Measurements from ENCODE around the gene PPM1D. TPM values are rescaled to one million over a fixed set of nuclear protein-coding genes. Genes with fewer than 3 reads are reported as not detected.
"Not testable (repeated sequence)": the region's sequence is repeated elsewhere in the genome, so short reads cannot be mapped to it uniquely, and the experiment has no call there.

Gene PPM1D
- total RNA-seq, 4 donors from 2014 or later = 10.1 to 17.3 (median 12.3) TPM

- no peak for ATAC-seq
- Histone ChIP-seq H3K9me3 (no peaks in the 10 kb centered on the region), H3K4me3 (peak overlapping the region; percentile 86), H3K4me1 (peaks cover 3 to 51% (median 17%) of the 10 kb centered on the region in 3 donors), H3K27me3 (no peaks in the 10 kb centered on the region), H3K36me3 (no peaks in the 10 kb centered on the region), H3K27ac (peak overlapping the region; percentile 93 to 98 (median 97))
- TF ChIP-seq POLR2A (IDR thresholded peaks at IDR 0.05) (peak in 1 of 2 donors; percentile 32), POLR2AphosphoS5 (IDR thresholded peaks at IDR 0.05) (peak; percentile 58), EP300 (IDR thresholded peaks at IDR 0.05) (no peak)
- TF ChIP-seq, protein P1, sequence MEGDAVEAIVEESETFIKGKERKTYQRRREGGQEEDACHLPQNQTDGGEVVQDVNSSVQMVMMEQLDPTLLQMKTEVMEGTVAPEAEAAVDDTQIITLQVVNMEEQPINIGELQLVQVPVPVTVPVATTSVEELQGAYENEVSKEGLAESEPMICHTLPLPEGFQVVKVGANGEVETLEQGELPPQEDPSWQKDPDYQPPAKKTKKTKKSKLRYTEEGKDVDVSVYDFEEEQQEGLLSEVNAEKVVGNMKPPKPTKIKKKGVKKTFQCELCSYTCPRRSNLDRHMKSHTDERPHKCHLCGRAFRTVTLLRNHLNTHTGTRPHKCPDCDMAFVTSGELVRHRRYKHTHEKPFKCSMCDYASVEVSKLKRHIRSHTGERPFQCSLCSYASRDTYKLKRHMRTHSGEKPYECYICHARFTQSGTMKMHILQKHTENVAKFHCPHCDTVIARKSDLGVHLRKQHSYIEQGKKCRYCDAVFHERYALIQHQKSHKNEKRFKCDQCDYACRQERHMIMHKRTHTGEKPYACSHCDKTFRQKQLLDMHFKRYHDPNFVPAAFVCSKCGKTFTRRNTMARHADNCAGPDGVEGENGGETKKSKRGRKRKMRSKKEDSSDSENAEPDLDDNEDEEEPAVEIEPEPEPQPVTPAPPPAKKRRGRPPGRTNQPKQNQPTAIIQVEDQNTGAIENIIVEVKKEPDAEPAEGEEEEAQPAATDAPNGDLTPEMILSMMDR (IDR thresholded peaks at IDR 0.05) = peak; percentile 73 to 79 (median 76)
- WGBS, 2 donors (ENCODE audit: low coverage in 1 of 2) = 0 to 2% methylated on average over 6 to 14 of the region's 69 CpGs
Observed at GRCh38 chr17:60600490-60601446, 775 bp downstream of the PPM1D start.

GRCh38 chr17:60601447-60602384, 1.7 kb downstream of the PPM1D start:
- Histone ChIP-seq H3K36me3 (no peaks in the 10 kb centered on the region), H3K9me3 (no peaks in the 10 kb centered on the region), H3K27ac (peak overlapping the region; percentile 93 to 98 (median 97)), H3K27me3 (no peaks in the 10 kb centered on the region), H3K4me3 (peak overlapping the region; percentile 86), H3K4me1 (peaks cover 3 to 61% (median 17%) of the 10 kb centered on the region in 3 donors)
- WGBS, 2 donors (ENCODE audit: low coverage in 1 of 2) = 1 to 2% methylated on average over 14 of the region's 14 CpGs
- TF ChIP-seq POLR2A (IDR thresholded peaks at IDR 0.05) (no peak), POLR2AphosphoS5 (IDR thresholded peaks at IDR 0.05) (peak; percentile 26), EP300 (IDR thresholded peaks at IDR 0.05) (no peak)
- TF ChIP-seq, protein P1 (IDR thresholded peaks at IDR 0.05) = peak in 1 of 4 experiments; percentile 22
- ATAC-seq = no peak

GRCh38 chr17:60602385-60602742, 2.4 kb downstream of the PPM1D start:
- no peak for ATAC-seq
- Histone ChIP-seq H3K9me3 (no peaks in the 10 kb centered on the region), H3K36me3 (no peaks in the 10 kb centered on the region), H3K27me3 (no peaks in the 10 kb centered on the region), H3K4me1 (peaks cover 3 to 67% (median 17%) of the 10 kb centered on the region in 3 donors), H3K4me3 (peak overlapping the region; percentile 86), H3K27ac (peak overlapping the region; percentile 93 to 98 (median 97))
- TF ChIP-seq POLR2AphosphoS5 (IDR thresholded peaks at IDR 0.05) (no peak), EP300 (IDR thresholded peaks at IDR 0.05) (no peak), POLR2A (IDR thresholded peaks at IDR 0.05) (no peak)
- TF ChIP-seq, protein P1 (IDR thresholded peaks at IDR 0.05) = no peak
- WGBS, 2 donors (ENCODE audit: low coverage in 1 of 2) = 2 to 10% methylated on average over 8 to 12 of the region's 12 CpGs

DNA sequence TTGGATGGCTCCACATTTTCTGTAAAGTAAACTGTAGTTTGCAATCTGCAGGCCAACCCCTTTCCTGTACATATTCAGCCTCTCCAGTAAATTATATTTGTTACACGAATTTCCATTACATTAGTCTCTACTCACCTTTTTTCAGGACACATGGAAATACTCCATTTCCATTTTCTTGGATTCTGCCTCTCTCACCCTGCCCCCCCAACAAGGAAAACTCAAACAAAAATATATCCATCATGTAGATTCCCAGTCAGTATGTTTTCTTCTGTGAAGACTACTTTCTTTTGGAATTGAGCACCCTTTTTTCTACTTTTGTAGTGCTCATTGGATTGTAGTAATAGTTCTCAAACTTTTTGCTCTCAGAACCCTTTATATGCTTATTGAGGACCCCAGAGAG, 2.9 kb downstream of the PPM1D start:
- 0 to 4% methylated on average over 1 of the region's 1 CpG for WGBS, 2 donors (ENCODE audit: low coverage in 1 of 2)
- Histone ChIP-seq H3K27ac (peak overlapping the region in 2 of 4 donors; percentile 96 to 98), H3K36me3 (no peaks in the 10 kb centered on the region), H3K9me3 (no peaks in the 10 kb centered on the region), H3K4me1 (peaks cover 3 to 72% (median 17%) of the 10 kb centered on the region in 3 donors), H3K27me3 (no peaks in the 10 kb centered on the region), H3K4me3 (peak overlapping the region; percentile 86)
- no peak for ATAC-seq
- TF ChIP-seq, protein P1 (IDR thresholded peaks at IDR 0.05) = no peak
- TF ChIP-seq EP300 (IDR thresholded peaks at IDR 0.05) (no peak), POLR2AphosphoS5 (IDR thresholded peaks at IDR 0.05) (no peak), POLR2A (IDR thresholded peaks at IDR 0.05) (no peak)

- H3K9me3 ChIP-seq, H3K27me3 ChIP-seq, H3K36me3 ChIP-seq, ATAC-seq: not testable (repeated sequence)
- H3K27ac ChIP-seq = peak overlapping the region in 2 of 4 donors; percentile 96 to 98
- peak overlapping the region in 1 of 2 donors; percentile 86 for H3K4me3 ChIP-seq
- 76 to 94% methylated on average over 6 to 9 of the region's 10 CpGs for WGBS, 2 donors (ENCODE audit: low coverage in 1 of 2)
- H3K4me1 ChIP-seq = peaks cover 3 to 70% (median 17%) of the 10 kb centered on the region in 3 donors
Observed at GRCh38 chr17:60603477-60603876, 3.5 kb downstream of the PPM1D start.
